Measurements from ENCODE around the gene PPEF1. TPM values are rescaled to one million over a fixed set of nuclear protein-coding genes. Genes with fewer than 3 reads are reported as not detected.

PPEF1 gene
- total and polyA plus RNA-seq, 2 of the 4 experiments (the other 2 are of a cell fraction) = not detected

GRCh38 chrX:18661273-18661672 is 46.2 kb upstream of the PPEF1 start:
- Histone ChIP-seq H2AFZ (replicated peaks; ENCODE audit: low read length, poor library complexity) (no peak overlapping the region), H2AK9ac (replicated peaks; ENCODE audit: low read depth, low read length, poor library complexity) (no peak overlapping the region)

More at GRCh38 chrX:18661273-18661672, 46.2 kb upstream of the PPEF1 start:
- Histone ChIP-seq H3K4me2 (ENCODE audit: low read depth, low read length) (no peak overlapping the region), H3K9me3 (ENCODE audit: control insufficient read depth, insufficient read depth, low read length) (no peaks in the 10 kb centered on the region), H2BK20ac (ENCODE audit: low read depth, low read length) (no peak overlapping the region), H2BK120ac (ENCODE audit: low read depth, low read length) (no peak overlapping the region), H3K4me1 (ENCODE audit: control insufficient read depth, insufficient read depth, low read length) (no peaks in the 10 kb centered on the region), H3K9ac (ENCODE audit: low read depth, low read length) (no peak overlapping the region), H4K20me1 (ENCODE audit: insufficient read depth, low read length) (no peaks in the 10 kb centered on the region), H3K18ac (ENCODE audit: low read depth, low read length) (no peak overlapping the region), H2BK15ac (ENCODE audit: low read depth, low read length) (no peak overlapping the region), H3K27ac (ENCODE audit: insufficient read depth, low read length) (no peak overlapping the region), H3K23ac (ENCODE audit: low read depth, low read length) (no peak overlapping the region), H3K4ac (ENCODE audit: low read depth, low read length) (no peak overlapping the region), H3K79me1 (ENCODE audit: low read depth in 1 of 2, low read length in 2 of 2) (no peaks in the 10 kb centered on the region), H2BK5ac (ENCODE audit: low read depth, low read length, poor library complexity, severe bottlenecking) (no peak overlapping the region), H2AK5ac (ENCODE audit: low read depth, low read length) (no peak overlapping the region), H3K14ac (replicated peaks; ENCODE audit: low read depth, low read length) (no peak overlapping the region), H3K27me3 (ENCODE audit: control insufficient read depth, insufficient read depth, low read length) (no peaks in the 10 kb centered on the region), H4K5ac (ENCODE audit: low read depth, low read length) (no peak overlapping the region), H4K91ac (ENCODE audit: insufficient read depth, low read depth, low read length) (no peak overlapping the region), H4K8ac (ENCODE audit: low read depth in 2 of 2, low read length in 2 of 2) (no peak overlapping the region), H3K56ac (ENCODE audit: extremely low read depth, insufficient read depth, low read length) (no peak overlapping the region), H3K36me3 (ENCODE audit: control insufficient read depth, insufficient read depth, low read length) (no peaks in the 10 kb centered on the region), H3K4me3 (ENCODE audit: insufficient read depth, low read depth, low read length) (no peak overlapping the region), H3K9me1 (ENCODE audit: insufficient read depth, low read length) (no peaks in the 10 kb centered on the region)
- dilution Hi-C loops (cut with HindIII; ENCODE audit: low sequenced_read_pairs, unreplicated experiment) (no loop called here), intact Hi-C loops (cut with micrococcal nuclease) (no loop called here), in situ Hi-C loops (cut with MboI; ENCODE audit: low sequenced_read_pairs) (no loop called here)
- no peak for ATAC-seq (ENCODE audit: low read depth)
- POLR2A ChIA-PET (ENCODE audit: unreplicated experiment) = no interaction called here
- WGBS, 2 experiments (ENCODE audit: extremely low coverage in 2 of 2, insufficient read length in 1 of 2) = 68% methylated on average over 4 of the region's 12 CpGs; no CpG with 5 or more reads in 1 of the 2 experiments
- no TSS peak for BruUV-seq (replicated peaks)
- TF ChIP-seq RFX5 (IDR thresholded peaks at IDR 0.05; ENCODE audit: low read depth, low read length) (no peak), FOS (IDR thresholded peaks at IDR 0.05; ENCODE audit: low read depth, low read length) (no peak), MXI1 (IDR thresholded peaks at IDR 0.05; ENCODE audit: borderline replicate concordance, low read depth, low read length) (no peak), SMC3 (IDR thresholded peaks at IDR 0.05; ENCODE audit: low read depth, low read length) (no peak), USF2 (IDR thresholded peaks at IDR 0.05; ENCODE audit: low read depth, low read length) (no peak), CEBPB (IDR thresholded peaks at IDR 0.05; ENCODE audit: low read depth, low read length) (no peak), POLR2A (IDR thresholded peaks at IDR 0.05; ENCODE audit: low read depth, low read length) (no peak), CHD1 (IDR thresholded peaks at IDR 0.05; ENCODE audit: low read depth, low read length) (no peak), CTCF (conservative IDR thresholded peaks at IDR 0.05; ENCODE audit: low read depth, low read length) (no peak), RCOR1 (IDR thresholded peaks at IDR 0.05; ENCODE audit: insufficient replicate concordance, low read length) (no peak), RAD21 (IDR thresholded peaks at IDR 0.05; ENCODE audit: low read length) (no peak), NFE2L2 (IDR thresholded peaks at IDR 0.05; ENCODE audit: low read depth, low read length) (no peak), MAZ (IDR thresholded peaks at IDR 0.05; ENCODE audit: borderline replicate concordance, low read depth, low read length) (no peak), BHLHE40 (IDR thresholded peaks at IDR 0.05; ENCODE audit: low read depth, low read length) (no peak), MAFK (IDR thresholded peaks at IDR 0.05; ENCODE audit: low read depth, low read length) (no peak)
- TF ChIP-seq, protein P1, sequence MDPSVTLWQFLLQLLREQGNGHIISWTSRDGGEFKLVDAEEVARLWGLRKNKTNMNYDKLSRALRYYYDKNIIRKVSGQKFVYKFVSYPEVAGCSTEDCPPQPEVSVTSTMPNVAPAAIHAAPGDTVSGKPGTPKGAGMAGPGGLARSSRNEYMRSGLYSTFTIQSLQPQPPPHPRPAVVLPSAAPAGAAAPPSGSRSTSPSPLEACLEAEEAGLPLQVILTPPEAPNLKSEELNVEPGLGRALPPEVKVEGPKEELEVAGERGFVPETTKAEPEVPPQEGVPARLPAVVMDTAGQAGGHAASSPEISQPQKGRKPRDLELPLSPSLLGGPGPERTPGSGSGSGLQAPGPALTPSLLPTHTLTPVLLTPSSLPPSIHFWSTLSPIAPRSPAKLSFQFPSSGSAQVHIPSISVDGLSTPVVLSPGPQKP (IDR thresholded peaks at IDR 0.05; ENCODE audit: borderline replicate concordance, low read depth, low read length) = no peak
- no peak for DNase-seq
- CTCF ChIA-PET = no interaction called here
